NCI-H128 (cell line): Measurements from ENCODE around the gene SMARCD2.
"Not testable (repeated sequence)": the region's sequence is repeated elsewhere in the genome, so short reads cannot be mapped to it uniquely, and the experiment has no call there.

Experiments used
- DNase-seq: peaks from one replicate; lab custom pipeline; 2025; ENCODE audit not compliant: unreplicated experiment; lab: John Stamatoyannopoulos, UW

The SMARCD2 gene

GRCh38 chr17:63816123-63816522, 26.4 kb downstream of the SMARCD2 start:
- DNase-seq = no peak

GRCh38 chr17:63809970-63810369, 32.5 kb downstream of the SMARCD2 start:
- DNase-seq = no peak

- no peak for DNase-seq
Measured at GRCh38 chr17:63805591-63805990, 36.9 kb downstream of the SMARCD2 start.

GRCh38 chr17:63804328-63804727, 38.2 kb downstream of the SMARCD2 start:
- no peak for DNase-seq

GRCh38 chr17:63800783-63801182, 41.7 kb downstream of the SMARCD2 start:
- DNase-seq = no peak

GRCh38 chr17:63798572-63799106, 43.8 kb downstream of the SMARCD2 start:
- DNase-seq = no peak

GRCh38 chr17:63796375-63796774, 46.1 kb downstream of the SMARCD2 start:
- DNase-seq = not testable (repeated sequence)

- no peak for DNase-seq
Measured at GRCh38 chr17:63792055-63792729, 50.3 kb downstream of the SMARCD2 start.

- DNase-seq = no peak
Measured at GRCh38 chr17:63790057-63790456, 52.4 kb downstream of the SMARCD2 start.

- no peak for DNase-seq
Measured at GRCh38 chr17:63786971-63787711, 55.3 kb downstream of the SMARCD2 start.

GRCh38 chr17:63786117-63786516, 56.4 kb downstream of the SMARCD2 start:
- DNase-seq = no peak

GRCh38 chr17:63785556-63785955, 56.9 kb downstream of the SMARCD2 start:
- no peak for DNase-seq

GRCh38 chr17:63783522-63783921, 59.0 kb downstream of the SMARCD2 start:
- DNase-seq = no peak
